Activated gamma-delta T cell (primary cell): Measurements from ENCODE around the gene HSPA8.

Experiments
- DNase-seq: peaks from one replicate; lab custom pipeline; 2025; lab: John Stamatoyannopoulos, UW

Gene HSPA8

DNA sequence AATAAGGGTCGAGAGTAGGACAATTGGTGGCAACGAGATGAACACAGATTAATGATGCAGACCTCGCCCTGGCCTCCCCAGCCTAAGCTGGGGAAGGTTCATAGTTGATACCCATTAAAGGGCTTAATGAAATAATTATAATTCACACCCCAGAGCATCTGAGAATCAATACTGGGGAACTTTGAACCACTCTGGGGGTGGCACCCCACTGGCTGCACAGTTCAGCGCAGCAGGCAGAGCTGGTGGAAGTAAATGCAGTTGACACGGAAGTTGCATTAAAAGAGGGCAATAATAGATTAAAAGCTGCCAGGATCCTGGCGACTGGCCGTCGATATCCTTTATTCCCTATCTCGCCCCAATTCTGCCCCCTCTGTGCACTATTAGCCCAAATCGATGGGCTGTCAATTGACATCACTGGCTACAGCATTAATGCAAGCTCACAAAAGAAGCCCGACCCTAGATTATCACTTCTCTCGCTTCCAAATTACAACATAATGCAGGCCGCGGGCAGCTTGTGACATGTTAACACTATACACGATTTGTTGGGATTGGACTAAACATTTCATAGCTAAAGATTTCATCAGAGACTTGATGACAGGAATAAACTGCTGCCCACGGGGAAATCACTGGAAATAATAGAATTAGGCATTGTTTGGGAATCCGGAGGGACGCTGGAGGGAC is 14.5 kb downstream of the HSPA8 start:
- DNase-seq, result no peak

DNA sequence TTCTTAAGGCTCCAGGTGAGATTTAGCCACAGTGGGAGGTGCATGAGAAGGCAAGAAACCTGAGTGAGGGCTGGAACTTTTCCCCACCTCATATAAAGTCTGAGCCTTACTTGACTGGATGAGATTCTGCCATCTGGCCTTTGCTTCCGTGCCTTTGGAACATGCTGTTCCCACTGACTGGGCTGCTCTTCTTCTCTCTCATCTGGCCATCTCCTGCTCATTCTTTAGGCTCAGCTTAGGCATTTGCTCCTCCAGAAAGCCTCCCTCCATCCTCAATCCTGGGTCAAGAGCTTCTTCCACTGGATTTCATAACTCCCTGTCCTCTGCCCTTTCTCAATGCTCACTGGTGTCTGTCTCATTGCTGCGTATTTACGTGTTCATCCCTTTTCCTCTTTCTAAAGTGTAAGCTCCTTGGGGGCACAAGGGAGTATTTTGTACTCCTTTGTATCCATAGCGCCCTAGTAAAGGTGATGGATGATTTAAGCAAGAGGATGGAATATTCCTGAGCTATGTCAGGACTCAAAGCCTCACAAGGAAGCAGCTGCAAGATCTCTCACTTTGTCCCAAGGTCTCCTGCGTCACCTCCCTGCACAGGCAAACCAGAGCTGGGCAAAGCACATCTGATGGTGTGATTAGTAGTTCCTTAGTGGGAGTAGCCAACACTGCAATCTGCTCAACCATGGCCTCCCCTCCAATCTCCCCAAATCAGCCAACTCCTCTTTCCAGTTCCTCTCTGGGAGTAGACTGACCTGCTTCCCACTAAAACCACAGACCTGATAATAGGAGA is 15.3 kb downstream of the HSPA8 start:
- DNase-seq, result no peak

- DNase-seq, result no peak
Observed at GRCh38 chr11:123045101-123045500, 16.8 kb downstream of the HSPA8 start.

DNA sequence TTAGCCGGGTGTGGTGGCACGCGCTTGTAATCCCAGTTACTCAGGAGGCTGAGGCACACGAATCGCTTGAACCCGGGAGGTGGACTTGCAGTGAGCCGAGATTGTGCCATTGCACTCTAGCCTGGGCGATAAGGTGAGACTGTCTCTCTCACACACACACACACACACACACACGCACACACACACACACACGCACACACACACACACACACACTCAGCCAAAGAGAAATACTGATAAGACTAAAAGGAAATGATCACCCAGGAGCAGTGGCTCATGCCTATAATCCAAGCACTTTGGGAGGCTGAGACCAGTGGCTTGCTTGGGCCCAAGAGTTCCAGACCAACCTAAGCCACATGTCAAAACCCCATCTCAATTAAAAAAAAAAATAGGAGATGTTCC is 20.8 kb downstream of the HSPA8 start:
- DNase-seq, result no peak

DNA sequence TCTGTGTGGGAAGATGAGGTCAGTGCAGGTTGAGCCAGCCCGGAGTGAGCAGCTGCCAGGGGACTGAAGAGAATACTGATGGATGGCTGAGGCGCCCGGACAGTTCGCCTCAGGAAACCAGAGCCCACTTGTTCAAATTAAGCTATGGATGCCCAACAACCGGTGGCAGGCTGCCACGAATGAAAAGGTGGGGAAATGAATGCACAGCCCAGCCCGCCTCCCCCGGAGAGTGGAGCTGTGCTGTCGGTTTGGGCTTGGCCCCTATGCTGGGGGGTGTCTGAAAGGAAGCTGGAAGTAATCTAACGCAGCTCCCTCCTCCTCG is 21.9 kb downstream of the HSPA8 start:
- no peak for DNase-seq

DNA sequence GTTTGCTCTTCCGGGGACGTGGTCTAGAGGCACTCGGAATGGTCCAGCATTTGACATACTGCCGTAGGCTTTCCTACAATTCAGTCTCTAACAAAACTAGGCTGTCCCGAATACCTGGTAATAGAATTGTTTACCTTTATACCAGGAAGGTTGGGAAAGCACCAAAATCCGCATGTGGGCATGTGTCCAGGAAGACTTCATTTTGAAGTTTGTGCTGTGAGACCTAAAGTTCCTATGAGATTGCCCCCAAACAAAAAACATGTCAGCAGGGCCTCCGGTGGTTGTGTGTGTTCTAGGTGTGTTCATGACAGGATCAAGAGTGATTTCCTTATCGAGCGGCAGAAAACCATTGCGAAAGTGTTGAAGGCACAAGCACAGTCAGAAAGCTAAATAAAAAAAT is 26.1 kb downstream of the HSPA8 start:
- DNase-seq, result no peak

GRCh38 chr11:123034597-123034996 is 27.3 kb downstream of the HSPA8 start:
- DNase-seq, result no peak

- no peak for DNase-seq
Observed at GRCh38 chr11:123033895-123034294, 28.0 kb downstream of the HSPA8 start.

DNA sequence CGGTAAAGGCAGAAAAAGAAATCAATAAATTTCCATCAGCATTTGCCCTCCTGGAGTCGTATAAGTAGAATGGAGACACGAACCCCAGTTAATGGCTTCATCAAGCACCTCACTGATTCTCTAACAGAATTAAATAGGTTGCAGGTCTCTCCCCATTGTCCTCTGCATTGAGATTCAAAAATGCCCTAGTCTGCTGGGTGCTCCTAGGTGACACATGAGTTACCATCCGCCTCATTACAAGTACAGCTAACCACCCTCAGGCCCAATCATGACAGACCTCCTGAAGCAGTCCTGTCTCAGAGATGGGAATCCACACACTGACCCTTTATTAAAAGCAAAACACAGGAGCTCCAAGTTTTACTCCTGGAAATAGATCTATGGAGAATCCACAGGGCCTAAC is 31.4 kb downstream of the HSPA8 start:
- no peak for DNase-seq

GRCh38 chr11:123020968-123021367 is 41.0 kb downstream of the HSPA8 start:
- no peak for DNase-seq

- DNase-seq, result no peak
Observed at GRCh38 chr11:123018702-123019101, 43.2 kb downstream of the HSPA8 start.

GRCh38 chr11:123011510-123011909 is 50.4 kb downstream of the HSPA8 start:
- no peak for DNase-seq
